ENCODE data around the gene GRPEL1. TPM values are rescaled to one million over a fixed set of nuclear protein-coding genes. Genes with fewer than 3 reads are reported as not detected.

The GRPEL1 gene
- total RNA-seq, 1 experiment from 2014 or later, result 80.1 TPM

GRCh38 chr4:7105276-7105675, 37.4 kb upstream of the GRPEL1 start:
- ATAC-seq (no peak), DNase-seq (ENCODE audit: low read depth, low spot score) (no peak)
- BruUV-seq (replicated peaks), result no TSS peak
- CTCF ChIA-PET, result no interaction called here
- Histone ChIP-seq H3K36me3 (ENCODE audit: control insufficient read depth in 1 of 2, insufficient read depth in 2 of 2, low read length in 2 of 2) (no peaks in the 10 kb centered on the region), H4K20me1 (ENCODE audit: insufficient read depth) (no peaks in the 10 kb centered on the region), H3K9me2 (ENCODE audit: insufficient read depth) (no peaks in the 10 kb centered on the region), H3K4me1 (ENCODE audit: control insufficient read depth in 1 of 2, insufficient read depth in 2 of 2, low read length in 2 of 2) (peaks cover 17 to 20% of the 10 kb centered on the region in 2 experiments), H2AFZ (ENCODE audit: low read depth, low read length, poor library complexity, severe bottlenecking) (no peak overlapping the region), H3K27ac (ENCODE audit: low read depth, low read length) (no peak overlapping the region), H3K4me3 (replicated peaks in 1 of 2; ENCODE audit: low read depth in 1 of 2, low read length in 2 of 2) (no peak overlapping the region), H3K9me3 (ENCODE audit: control insufficient read depth in 1 of 2, insufficient read depth in 1 of 2, low read depth in 1 of 2, low read length in 2 of 2) (no peaks in the 10 kb centered on the region), H3K9ac (ENCODE audit: low read length) (no peak overlapping the region), H3K4me2 (ENCODE audit: low read length) (no peak overlapping the region), H3K27me3 (ENCODE audit: insufficient read depth, low read length) (no peaks in the 10 kb centered on the region), H3K79me2 (ENCODE audit: insufficient read depth, low read length) (no peaks in the 10 kb centered on the region)
- RAD21 ChIA-PET (ENCODE audit: low non-redundant PET in 1 of 2, low total read pairs in 2 of 2, uncharacterized antibody in 2 of 2, unreplicated experiment in 2 of 2), result no interaction called here
- POLR2A ChIA-PET, result no interaction called here
- intact Hi-C loops (cut with micrococcal nuclease), result no loop called here
- TF ChIP-seq CTCF (IDR thresholded peaks at IDR 0.05 in 2 of 3, conservative IDR thresholded peaks at IDR 0.05 in 1 of 3; ENCODE audit: borderline replicate concordance in 1 of 3, insufficient read depth in 1 of 3, low read depth in 2 of 3, low read length in 2 of 3) (no peak), EZH2phosphoT487 (IDR thresholded peaks at IDR 0.05; ENCODE audit: borderline replicate concordance) (no peak), SIN3A (IDR thresholded peaks at IDR 0.05; ENCODE audit: low read depth) (no peak), YY1 (IDR thresholded peaks at IDR 0.05; ENCODE audit: extremely low read depth, insufficient replicate concordance, low read depth, low read length) (no peak), ZBTB33 (IDR thresholded peaks at IDR 0.05; ENCODE audit: extremely low read depth, insufficient replicate concordance, low read length) (no peak), POLR2AphosphoS5 (IDR thresholded peaks at IDR 0.05; ENCODE audit: low read depth, low read length) (no peak), ZFX (IDR thresholded peaks at IDR 0.05) (no peak), REST (IDR thresholded peaks at IDR 0.05; ENCODE audit: low read depth) (no peak), FOSL1 (IDR thresholded peaks at IDR 0.05; ENCODE audit: low read depth) (no peak), EZH2 (IDR thresholded peaks at IDR 0.05) (no peak), EGR1 (IDR thresholded peaks at IDR 0.05; ENCODE audit: low read depth) (no peak), POLR2A (IDR thresholded peaks at IDR 0.05; ENCODE audit: borderline replicate concordance, extremely low read depth, insufficient read depth, insufficient read length) (no peak), ATF3 (IDR thresholded peaks at IDR 0.05) (no peak), SRF (IDR thresholded peaks at IDR 0.05; ENCODE audit: low read depth) (no peak), SP1 (IDR thresholded peaks at IDR 0.05; ENCODE audit: low read depth) (no peak), MAX (IDR thresholded peaks at IDR 0.05) (no peak), RAD21 (IDR thresholded peaks at IDR 0.05; ENCODE audit: low read depth) (no peak), CEBPB (IDR thresholded peaks at IDR 0.05; ENCODE audit: low read depth) (no peak), ELF1 (IDR thresholded peaks at IDR 0.05; ENCODE audit: borderline replicate concordance, low read depth) (no peak)

All from HCT116 (cell line).